Activated T-cell treated with anti-CD3 and anti-CD28 coated beads for 1 hour (primary cell): Measurements from ENCODE around the gene BEST1.
"Not testable (repeated sequence)": the region's sequence is repeated elsewhere in the genome, so short reads cannot be mapped to it uniquely, and the experiment has no call there.

ENCODE experiments used
- DNase-seq: peaks from one replicate; pipeline ENCODE4 v3.0.0-alpha.2; 2020; ENCODE audit warnings: low read depth

The BEST1 gene

DNA sequence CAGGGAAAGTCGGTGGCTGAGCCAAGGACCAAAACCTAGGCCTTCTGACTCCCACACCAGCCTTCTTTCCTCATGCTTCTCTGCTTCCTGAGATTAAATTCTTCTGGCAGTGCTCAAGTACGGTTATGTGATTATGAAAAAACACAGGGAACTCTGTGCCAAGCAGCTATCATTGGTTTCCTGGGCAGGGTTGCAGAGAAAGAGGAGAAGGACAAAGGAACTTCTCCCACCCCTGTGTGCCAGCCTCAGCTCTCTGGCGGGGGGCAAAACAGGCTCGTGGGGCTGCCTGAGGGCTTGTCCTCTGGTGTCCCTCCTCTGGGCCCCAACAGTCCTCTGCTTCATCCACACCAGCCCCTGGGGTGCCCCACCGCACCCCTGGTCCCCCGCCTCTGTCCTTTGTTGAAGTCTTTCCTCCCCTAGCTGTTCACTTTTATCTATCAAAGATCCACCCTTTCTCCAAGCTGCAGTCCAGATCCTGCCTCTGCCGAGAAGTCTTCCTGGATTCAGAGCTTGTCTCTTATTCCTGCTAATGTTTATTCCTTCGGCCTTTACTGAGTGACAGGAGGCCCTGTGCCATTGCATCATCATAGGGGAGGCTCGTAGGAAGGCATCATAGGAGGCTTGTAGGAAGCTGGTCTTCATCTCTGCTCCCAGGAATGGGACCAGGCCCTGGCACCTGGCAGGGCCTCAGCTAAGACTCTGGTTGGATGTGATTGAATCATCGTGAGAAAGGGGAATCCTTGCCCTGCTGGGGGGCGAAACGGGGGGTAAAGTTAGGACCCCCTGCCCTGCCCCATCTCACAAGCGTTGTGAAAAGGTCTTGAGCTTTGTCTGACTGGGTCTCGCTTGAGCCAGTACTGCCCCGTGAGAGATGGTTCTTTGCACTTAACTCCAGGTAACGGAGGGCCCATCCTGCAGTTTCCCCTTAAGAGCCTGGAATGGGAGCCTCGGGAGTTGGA is 28.8 kb downstream of the BEST1 start:
- no peak for DNase-seq

DNA sequence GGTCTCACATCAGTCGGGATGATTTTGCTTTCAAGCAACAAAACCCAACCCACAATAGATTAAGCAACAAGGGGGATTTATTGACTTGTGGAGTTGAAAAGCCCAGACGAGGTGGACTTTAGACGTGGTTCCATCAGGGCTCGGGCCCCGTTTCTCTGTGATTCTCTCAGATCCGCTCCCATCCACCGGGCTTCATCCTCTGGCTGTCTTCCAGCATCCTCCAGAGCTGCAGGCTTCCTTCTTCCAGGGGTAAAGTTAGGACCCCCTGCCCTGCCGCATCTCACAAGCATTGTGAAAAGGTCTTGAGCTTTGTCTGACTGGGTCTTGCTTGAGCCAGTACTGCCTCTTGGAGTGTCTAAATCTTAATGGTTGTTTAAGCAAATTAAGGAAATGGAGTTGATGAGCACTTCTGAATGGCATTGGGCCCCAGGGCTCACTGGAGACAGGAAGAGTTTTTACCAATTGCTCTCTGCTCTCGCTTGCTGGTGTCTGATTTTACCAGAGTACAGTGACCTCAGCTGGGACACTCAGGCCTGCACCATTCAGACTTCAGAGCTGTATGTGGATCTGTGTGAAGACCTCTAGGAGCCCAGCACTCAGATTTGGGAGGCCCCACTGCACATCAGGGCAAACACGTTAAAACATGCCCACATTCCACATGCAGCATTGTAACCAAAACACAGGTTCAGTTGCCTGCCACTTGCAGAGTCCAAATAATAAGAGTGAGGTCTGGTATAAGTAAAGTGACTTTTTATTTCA is 30.8 kb downstream of the BEST1 start:
- no peak for DNase-seq

DNA sequence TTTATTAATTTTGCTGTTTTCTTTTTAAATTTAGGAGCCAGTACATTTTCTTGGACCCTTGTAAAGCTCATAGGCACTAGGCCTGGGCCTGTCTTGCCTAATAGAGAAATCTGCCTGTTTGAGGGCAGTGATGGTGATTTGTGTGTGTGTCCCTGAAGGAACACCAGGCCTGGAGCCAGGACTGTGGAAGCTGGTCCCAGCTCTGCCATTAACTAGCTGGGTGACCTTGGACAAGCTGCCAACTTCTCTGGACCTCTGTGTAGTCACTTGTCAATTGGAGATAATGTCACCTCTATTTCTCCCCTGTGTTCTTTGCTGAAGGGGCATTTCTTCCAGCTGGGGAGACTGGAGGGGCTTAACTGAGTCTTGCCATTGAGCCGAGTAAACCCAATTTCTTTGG is 33.3 kb downstream of the BEST1 start:
- DNase-seq = no peak

DNA sequence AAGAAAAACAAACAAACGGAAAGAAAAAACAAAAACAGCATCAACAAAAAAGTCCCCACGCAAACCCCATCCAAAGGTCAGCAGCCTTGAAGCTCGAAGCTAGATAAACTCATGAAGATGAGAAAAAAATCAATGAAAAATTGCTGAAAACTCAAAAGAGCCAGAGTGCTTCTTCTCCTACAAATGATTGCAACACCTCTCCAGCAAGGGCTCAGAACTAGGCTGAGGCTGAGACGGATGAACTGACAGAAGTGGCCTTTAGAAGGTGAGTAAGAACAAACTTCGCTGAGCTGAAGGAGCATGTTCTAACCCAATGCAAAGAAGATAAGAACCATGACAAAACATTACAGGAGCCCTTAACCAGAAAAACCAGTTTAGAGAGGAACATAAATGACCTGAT is 35.7 kb downstream of the BEST1 start:
- no peak for DNase-seq

DNA sequence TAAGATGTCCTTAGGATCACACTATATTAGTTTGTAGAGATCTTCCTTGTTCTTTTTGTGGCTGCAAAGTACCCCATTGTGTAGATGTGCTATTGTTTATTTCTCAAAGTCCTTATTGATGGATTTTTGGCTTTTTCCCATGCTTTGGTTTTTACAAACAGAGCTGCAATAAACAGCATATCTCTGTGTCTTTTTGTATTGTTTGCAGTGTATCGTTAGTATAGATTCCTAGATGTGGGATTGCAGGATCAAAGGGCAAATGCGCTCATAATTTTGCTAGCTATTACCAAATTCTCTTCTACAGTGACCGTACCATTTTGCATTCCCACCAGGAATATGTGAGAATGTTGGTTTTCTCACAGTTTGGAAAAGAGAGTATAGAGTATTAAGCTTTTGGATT is 44.8 kb downstream of the BEST1 start:
- no peak for DNase-seq

DNA sequence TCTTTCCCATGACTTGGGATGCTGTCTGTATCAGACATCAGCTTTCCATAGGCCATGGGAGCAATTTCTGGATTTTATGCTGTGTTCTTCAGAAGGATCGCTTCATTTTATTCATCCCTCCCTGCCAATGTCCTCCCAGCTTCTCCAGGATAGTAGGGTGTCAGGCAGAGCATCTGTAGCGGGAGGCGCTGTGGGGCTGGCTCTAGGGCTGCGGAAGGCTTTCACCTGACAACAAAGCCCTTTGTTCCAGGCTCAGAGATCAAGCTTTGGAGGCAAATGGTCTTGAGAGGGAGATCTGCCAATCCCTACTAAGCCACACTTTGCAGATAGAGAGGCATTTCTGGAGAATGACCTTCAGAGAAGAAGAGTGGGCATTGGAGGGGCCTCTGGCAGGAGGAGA is 46.8 kb downstream of the BEST1 start:
- DNase-seq = no peak

DNA sequence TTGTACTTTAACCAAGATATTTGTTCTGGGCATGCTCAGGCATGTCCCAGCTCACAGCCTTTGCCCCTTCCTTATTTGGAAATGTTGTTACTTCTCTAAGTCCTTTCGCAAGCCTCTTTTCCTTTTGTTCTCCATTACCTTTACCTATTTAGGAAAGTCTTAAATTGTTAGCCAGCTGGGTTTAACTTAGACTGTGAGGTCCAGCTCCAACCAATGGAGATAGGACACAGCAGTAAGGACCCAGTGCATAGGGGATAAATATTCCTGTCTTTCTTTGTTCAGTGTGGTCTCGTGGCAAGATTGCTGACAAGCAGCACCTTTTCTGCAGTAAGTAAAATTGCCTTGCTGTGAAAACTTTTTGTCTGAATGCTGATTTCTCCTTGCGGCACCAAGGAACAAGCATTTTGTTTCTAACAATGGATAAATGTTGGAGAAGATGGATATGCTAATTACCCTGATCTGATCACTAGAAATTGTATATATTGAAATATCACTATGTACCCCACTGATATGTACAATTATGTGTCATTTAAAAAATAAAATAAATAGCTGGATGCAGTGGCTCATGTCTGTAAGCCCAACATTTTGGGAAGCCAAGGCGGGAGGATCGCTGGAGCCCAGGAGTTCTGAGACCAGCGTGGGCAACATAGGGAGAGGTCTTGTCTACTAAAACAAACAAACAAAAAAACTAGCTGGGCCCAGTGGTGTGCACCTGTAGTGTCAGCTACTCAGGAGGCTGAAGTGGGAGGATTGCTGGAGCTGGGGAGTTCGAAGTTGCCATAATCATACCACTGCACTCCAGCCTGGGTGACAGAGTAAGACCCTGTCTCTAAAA is 49.2 kb downstream of the BEST1 start:
- DNase-seq = no peak

DNA sequence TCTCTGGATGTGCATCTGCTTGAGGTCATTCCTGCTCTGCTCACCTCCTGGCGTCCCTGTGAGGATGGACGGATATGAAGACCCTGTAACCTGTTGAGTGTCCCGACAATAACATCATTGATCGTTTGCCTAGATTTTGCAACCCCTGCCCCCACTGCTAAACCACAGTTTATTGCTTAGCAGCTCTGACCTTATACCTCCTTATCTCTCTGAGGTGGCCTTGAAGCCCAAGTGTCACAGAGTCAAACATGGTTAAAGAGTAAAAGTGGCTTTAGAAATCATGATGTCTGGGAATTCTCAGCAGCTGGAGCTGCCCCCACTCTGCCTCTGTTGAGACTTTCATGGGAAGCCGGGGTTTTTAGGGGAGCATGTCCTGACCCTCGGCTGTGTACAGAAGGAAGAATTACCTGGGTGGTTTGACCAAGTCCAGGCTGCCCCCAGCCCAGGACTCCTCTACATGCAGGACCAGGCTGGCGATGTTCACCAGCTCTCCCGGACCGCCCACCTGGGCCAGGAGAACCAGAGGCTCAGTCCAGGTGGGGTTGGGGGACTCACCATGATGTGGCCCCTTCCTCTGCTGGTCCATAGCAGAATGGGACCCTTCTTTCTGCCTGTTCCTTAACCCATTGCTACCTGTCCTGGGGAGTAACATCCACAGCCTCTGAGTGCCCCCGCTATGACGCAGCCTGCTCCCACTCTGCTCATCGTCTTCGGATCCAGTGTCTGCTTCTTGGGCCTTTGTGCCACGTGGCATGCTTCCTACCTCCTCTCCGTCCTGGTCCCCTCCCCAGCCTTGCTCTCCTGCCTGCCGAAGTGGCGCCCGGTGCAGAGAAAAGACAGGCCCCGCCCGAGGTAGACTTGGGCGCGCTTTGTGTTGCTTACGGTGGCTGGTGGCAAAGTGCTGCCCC is 50.6 kb downstream of the BEST1 start:
- DNase-seq = no peak

DNA sequence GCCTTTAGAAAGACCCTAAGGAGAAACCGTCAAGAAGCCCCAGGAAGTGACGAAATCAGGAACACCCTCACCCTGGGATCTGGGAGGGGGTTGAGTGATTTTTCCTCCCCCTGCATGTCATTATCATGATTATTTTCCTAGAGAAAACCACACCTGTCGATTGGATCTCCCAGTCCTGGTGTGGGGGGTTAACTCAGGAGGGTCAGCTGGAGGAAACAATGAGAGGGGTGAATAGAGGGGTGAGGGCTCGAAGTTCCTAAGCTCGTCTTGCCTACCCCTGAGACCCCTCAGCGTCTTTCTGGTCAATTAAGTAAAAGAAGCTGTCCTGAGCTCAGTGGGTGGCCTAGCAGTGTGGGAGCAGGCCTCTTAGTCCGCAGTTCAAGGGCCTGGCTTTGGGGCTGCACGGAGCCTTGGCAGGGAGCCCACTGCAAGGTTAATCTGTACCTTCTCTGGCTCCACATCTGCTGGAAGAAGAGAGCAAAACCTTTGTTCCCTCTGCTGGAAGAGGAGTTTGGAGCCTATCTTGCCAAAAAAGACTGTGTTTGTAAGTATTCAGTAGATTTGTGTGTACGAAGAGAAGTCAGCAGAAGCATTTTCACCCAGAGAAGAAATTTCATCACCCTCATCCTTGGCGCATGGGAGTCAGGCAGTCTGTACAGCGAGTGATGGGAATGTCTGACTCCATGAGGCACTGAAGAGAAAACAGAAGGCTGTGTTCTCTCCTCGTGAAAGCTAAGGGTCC is 51.5 kb downstream of the BEST1 start:
- no peak for DNase-seq

DNA sequence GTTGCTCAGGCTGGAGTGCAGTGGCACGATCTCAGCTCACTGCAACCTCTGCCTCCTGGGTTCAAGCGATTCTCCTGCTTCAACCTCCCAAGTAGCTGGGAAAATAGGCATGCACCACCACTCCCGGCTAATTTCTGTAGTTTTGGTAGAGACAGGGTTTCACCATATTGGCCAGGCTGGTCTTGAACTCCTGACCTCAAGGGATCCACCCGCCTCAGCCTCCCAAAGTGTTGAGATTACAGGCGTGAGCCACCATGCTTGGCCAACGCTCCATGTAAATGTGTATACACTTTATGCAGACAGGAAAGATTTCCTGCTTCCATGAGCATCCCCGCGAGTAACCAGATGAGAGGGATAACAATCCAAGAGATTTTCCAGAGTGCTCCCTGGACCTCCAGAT is 52.1 kb downstream of the BEST1 start:
- not testable (repeated sequence) for DNase-seq

DNA sequence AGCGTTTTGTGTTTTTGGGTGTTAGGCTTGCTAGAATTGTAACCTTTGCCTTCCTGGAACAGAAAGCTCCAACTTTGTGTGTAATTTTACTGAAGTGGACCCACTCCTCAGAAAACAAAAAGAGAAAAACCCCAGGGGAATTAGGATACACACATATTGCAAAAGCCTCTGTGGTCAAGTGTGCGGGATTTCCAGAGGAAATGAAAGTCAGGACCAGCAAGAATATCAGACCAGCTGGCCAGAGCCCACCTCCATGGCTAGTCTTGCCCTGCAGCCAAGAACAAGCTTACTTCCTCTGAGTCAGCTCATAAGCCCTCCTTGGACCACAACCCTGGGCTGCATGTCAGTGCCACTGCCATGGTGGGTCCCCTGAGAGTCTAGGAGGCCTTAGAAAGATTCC is 54.3 kb downstream of the BEST1 start:
- no peak for DNase-seq

DNA sequence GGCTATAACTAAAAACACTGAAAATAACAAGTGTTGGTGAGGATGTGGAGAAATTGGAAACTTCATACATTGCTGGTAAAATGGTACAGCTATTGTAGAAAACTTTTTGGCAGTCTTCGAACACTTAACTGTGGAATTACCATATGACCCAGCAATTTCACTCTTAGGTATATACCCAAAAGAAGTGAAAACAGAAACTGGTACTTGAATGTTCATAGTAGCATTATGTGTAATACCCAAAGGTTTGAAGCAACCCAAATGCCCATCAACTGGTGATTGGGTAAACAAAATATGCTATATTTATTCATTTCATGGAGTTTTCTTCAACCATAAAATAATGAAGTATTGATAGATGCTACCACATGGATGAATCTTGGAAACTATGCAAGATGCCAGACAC is 58.0 kb downstream of the BEST1 start:
- DNase-seq = no peak

DNA sequence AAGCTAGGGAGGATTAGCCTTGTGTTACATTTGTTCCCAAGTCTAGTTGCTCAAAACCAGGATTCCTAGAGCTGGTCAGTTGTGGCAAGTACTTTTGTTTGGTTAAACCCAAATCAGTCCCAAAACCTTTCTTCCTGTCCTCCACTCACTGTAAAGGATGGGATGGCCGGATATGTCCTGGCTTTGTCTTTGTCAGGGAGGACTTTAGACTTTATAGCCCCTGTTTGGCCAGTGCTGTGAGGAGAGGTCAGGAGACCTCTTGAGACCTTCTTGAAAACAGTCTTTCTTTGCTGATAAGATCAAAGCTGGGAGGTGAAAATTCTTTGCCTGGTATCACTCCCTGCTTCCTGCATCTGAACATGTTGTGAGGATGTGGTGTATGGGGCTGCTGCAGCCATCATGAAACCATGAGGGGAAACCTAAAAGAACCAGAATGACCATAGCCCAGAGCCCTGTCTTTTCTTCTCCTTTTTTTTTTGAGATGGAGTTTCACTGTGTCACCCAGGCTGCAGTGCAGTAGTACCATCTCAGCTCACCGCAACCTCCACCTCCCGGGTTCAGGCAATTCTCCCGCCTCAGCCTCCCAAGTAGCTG is 60.9 kb downstream of the BEST1 start:
- no peak for DNase-seq

DNA sequence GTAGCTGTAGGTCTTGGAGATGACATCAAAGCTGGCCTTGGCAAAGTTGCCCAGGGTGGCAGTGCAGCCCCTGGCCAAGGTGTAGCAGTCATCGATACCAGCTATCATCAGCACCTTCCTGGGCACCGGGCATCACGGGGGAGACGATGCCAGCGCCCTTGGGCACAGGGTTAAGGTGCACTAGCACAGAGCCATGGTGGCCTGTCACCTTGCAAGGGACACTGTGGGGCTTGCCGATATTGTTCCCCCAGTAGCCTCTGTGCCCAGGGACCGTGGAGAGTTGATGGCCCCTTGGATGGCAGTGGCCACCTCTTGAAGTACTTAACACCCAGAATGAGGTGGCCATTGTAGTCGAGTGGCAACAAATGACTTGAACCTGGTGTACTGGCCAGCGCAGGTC is 61.7 kb downstream of the BEST1 start:
- no peak for DNase-seq

DNA sequence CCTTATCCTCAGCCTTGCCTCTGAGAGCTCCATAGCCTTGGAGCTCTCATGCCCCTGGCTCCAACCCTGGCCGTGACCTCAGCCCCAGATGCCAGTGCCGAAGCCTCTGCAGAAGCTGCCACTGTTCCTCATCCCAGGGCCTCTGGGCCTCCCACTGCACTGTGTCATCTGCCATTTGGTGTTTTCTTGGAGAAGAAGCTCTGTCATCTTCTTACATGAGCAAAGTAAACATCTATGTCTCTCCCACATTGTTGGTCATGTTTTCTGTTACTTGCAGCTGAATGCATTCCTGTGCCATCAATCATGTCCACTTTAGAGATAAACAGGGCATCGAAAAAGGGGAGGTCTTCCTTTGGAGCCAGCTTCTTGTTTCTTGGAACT is 62.3 kb downstream of the BEST1 start:
- DNase-seq = no peak

DNA sequence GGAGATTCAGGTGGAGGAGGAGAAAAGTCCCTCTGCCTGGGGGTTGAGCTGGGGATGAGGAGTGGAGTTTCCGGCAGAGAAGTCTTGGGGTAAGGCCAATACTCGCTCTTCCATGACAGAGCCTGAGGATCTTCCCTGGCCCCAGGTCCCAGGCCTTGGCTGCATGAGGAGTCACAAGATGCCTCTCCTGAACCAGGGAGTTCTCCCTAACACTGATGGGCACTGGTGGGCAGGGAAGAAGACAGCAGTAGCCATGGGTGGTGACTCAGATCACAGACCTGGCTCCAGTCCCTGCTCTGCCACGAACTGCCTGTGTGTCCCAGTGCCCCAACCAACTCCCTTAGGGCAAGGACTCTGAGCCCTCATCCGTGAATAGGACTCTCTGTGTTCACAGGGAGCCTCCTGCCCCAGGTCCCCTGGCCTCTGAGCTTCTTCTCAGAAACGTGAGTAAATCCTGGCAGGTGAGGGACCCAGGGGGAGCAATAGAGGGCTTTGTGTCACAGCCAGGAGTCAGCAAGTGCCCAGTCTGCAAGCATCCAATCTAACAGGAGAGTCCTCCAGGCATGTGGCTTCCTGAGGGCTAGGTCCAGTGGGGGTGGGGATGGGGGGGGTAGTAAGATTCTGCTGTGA is 62.8 kb downstream of the BEST1 start:
- no peak for DNase-seq
